Measurements from ENCODE around the gene PRR23E.

PRR23E gene

GRCh38 chr3:127164615-127165014 lies 28.3 kb upstream of the PRR23E start:
- no peak overlapping the region for H3K4me3 ChIP-seq (ENCODE audit: low read depth, low read length)
- DNase-seq (ENCODE audit: low read depth, low spot score): no peak
- TF ChIP-seq CTCF (IDR thresholded peaks at IDR 0.05; ENCODE audit: low read depth, low read length): no peak
- in situ Hi-C loops (cut with HindIII; ENCODE audit: low sequenced_read_pairs): no loop called here

- no peak for DNase-seq (ENCODE audit: low read depth, low spot score)
- no peak for TF ChIP-seq CTCF (IDR thresholded peaks at IDR 0.05; ENCODE audit: low read depth, low read length)
- in situ Hi-C loops (cut with HindIII; ENCODE audit: low sequenced_read_pairs): no loop called here
- no peak overlapping the region for H3K4me3 ChIP-seq (ENCODE audit: low read depth, low read length)
These were observed 27.9 kb upstream of the PRR23E start for GRCh38 chr3:127165036-127165435.

GRCh38 chr3:127165694-127166485 lies 27.0 kb upstream of the PRR23E start:
- no peak for TF ChIP-seq CTCF (IDR thresholded peaks at IDR 0.05; ENCODE audit: low read depth, low read length)
- in situ Hi-C loops (cut with HindIII; ENCODE audit: low sequenced_read_pairs): no loop called here
- no peak for DNase-seq (ENCODE audit: low read depth, low spot score)
- no peak overlapping the region for H3K4me3 ChIP-seq (ENCODE audit: low read depth, low read length)

- in situ Hi-C loops (cut with HindIII; ENCODE audit: low sequenced_read_pairs): no loop called here
- TF ChIP-seq CTCF (IDR thresholded peaks at IDR 0.05; ENCODE audit: low read depth, low read length): no peak
These were observed 26.3 kb upstream of the PRR23E start for GRCh38 chr3:127166501-127167065.

GRCh38 chr3:127167315-127168043 lies 25.5 kb upstream of the PRR23E start:
- DNase-seq (ENCODE audit: low read depth, low spot score): no peak
- in situ Hi-C loops (cut with HindIII; ENCODE audit: low sequenced_read_pairs): no loop called here
- no peak overlapping the region for H3K4me3 ChIP-seq (ENCODE audit: low read depth, low read length)
- no peak for TF ChIP-seq CTCF (IDR thresholded peaks at IDR 0.05; ENCODE audit: low read depth, low read length)

More at GRCh38 chr3:127166501-127167065, 26.3 kb upstream of the PRR23E start:
- no peak overlapping the region for H3K4me3 ChIP-seq (ENCODE audit: low read depth, low read length)
- no peak for DNase-seq (ENCODE audit: low read depth, low spot score)

GRCh38 chr3:127168271-127168670 lies 24.7 kb upstream of the PRR23E start:
- DNase-seq (ENCODE audit: low read depth, low spot score): no peak
- H3K4me3 ChIP-seq (ENCODE audit: low read depth, low read length): no peak overlapping the region
- TF ChIP-seq CTCF (IDR thresholded peaks at IDR 0.05; ENCODE audit: low read depth, low read length): no peak
- in situ Hi-C loops (cut with HindIII; ENCODE audit: low sequenced_read_pairs): no loop called here

Data from astrocyte of the spinal cord (primary cell).